Fibroblast of villous mesenchyme (primary cell): ENCODE results near the gene ALG1L2. TPM values are rescaled to one million over a fixed set of nuclear protein-coding genes. Genes with fewer than 3 reads are reported as not detected.
"Not testable (repeated sequence)": the region's sequence is repeated elsewhere in the genome, so short reads cannot be mapped to it uniquely, and the experiment has no call there.

Source experiments
- DNase-seq: peaks from one replicate; pipeline ENCODE4 v3.0.0-alpha.2; 2010; ENCODE audit warnings: low read depth
- H3K4me3 ChIP-seq: 2 replicates; pipeline ENCODE4 v1.5.1; 2011; ENCODE audit warnings: low read depth, mild to moderate bottlenecking, low read length
- total RNA-seq: library from RNA; depleted of rRNA; stranded (reverse); fragments of >200 nt; gene quantifications from 2 replicates; pipeline ENCODE4 v1.2.3, GENCODE V29; 2012
- TF ChIP-seq, protein P1 (sequence below): IDR thresholded peaks from 2 replicates; pipeline ENCODE4 v1.5.1; 2012; ENCODE audit warnings: low read depth, mild to moderate bottlenecking, low read length; ENCODE audit not compliant: insufficient read depth

The ALG1L2 gene
- total RNA-seq, 1 donor: 0.86 TPM

DNA sequence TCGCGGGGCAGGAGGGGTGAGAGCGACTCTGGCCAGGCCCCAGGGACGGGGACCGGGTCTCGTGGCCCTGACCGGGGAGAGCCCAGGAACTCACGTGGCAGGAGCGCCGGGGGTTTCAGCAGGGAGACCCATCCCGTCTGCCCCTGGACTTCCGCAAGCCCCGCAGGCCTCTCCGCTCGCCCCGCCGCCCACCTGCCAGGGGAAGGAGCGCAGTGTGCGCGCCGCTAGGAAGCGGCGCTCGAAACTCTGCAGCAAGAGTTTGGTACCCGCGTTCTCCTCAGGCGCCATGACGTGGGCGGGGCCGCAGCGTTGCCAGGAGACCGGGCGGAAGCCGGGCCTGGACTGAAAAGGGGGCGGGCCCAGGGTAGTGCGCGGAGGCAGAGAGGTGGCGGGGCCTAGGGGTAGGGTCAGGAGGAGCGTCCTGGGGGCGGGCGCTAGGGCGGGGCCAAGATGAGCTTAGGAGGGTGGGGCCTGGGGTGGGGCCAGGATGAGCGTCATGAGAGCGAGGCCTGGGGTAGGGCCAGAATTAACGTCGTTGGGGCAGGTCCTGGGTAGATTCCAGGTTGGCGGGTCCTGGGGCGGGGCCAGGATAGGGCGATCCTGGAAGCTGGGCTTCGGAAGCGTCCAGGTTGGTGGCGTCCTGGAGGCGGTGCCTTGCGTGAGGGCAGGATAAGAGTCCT lies 29.7 kb downstream of the ALG1L2 start:
- TF ChIP-seq, protein P1, sequence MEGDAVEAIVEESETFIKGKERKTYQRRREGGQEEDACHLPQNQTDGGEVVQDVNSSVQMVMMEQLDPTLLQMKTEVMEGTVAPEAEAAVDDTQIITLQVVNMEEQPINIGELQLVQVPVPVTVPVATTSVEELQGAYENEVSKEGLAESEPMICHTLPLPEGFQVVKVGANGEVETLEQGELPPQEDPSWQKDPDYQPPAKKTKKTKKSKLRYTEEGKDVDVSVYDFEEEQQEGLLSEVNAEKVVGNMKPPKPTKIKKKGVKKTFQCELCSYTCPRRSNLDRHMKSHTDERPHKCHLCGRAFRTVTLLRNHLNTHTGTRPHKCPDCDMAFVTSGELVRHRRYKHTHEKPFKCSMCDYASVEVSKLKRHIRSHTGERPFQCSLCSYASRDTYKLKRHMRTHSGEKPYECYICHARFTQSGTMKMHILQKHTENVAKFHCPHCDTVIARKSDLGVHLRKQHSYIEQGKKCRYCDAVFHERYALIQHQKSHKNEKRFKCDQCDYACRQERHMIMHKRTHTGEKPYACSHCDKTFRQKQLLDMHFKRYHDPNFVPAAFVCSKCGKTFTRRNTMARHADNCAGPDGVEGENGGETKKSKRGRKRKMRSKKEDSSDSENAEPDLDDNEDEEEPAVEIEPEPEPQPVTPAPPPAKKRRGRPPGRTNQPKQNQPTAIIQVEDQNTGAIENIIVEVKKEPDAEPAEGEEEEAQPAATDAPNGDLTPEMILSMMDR: no peak
- peak overlapping the region; percentile 73 for H3K4me3 ChIP-seq
- DNase-seq: peak; percentile 99

DNA sequence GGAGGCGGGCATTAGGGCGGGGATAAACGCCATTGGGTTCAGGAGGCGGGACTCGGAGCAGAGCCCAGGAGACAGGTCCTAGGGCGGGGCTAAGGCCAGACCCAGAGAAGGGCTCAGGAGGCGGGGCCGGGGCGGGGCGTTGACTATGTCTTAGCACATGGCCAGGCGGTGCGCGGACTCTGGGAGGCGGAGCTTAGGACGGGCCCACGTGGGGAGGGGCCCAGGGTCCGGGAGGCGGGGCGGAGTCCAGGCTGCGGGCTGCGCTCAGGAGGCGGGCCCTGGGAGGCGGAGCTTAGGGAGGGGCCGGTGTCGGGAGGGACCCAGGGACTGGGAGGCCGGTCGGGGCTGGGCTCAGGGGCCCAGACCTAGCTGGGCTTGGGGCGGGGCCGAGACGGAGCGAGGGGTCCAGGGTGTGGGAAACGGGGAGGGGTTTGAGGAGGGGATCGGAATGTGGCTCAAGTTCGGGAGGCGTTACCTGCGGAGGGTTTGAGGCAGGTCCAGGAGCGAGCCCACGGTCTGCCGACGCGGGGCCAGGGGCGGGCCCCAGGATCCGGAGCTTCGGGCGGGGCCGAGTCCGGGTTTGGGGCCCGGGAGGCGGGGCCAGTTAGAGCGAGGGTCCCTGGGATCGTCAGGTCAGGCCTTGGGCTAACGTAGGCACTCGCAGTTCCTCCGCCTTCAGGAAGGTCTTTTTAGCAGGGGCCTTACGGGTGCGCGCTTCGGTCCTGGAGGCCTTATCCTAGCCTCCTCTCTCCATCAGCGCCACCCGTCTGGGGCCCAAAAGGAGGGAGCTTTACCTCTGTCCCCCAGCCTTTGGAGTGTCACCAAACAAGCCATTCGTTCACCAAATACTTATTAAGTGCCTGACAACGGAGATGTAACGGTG lies 30.5 kb downstream of the ALG1L2 start:
- peak; percentile 96 for DNase-seq
- peak overlapping the region; percentile 59 for H3K4me3 ChIP-seq

DNA sequence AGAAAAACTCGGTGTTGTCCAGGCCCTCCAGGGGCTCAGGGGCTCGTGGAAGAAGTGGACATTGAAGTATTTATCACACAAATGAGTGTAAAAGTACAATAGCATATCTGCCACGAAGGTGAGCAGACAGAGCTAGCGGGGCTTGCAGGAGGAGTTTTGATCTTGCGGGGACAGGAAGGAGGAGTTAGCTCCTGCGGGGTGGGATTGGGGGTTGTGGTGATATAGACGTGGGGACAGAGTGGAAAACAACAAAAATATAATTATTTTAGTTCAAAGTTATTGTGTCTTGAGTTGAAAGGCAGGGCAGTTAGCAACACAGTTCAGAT lies 31.1 kb downstream of the ALG1L2 start:
- peak overlapping the region; percentile 59 for H3K4me3 ChIP-seq
- not testable (repeated sequence) for DNase-seq

DNA sequence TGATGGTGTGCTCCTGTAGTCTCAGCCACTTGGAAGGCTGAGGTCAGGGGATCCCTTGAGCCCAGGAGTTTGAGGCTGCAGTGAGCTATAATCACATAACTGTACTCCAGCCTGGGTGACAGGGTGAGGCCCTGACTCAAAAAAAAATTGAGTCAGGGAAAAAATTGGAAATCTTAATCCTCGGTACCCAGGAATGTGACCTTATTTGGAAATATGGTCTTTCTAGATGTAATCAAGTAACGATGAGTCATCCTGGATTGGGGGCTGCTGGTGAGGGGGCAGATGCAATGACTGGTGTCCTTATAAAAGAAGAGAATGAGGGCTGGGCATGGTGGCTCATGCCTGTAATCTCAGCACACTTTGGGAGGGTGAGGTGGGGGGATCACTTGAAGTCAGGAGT lies 33.8 kb downstream of the ALG1L2 start:
- not testable (repeated sequence) for H3K4me3 ChIP-seq, DNase-seq

DNA sequence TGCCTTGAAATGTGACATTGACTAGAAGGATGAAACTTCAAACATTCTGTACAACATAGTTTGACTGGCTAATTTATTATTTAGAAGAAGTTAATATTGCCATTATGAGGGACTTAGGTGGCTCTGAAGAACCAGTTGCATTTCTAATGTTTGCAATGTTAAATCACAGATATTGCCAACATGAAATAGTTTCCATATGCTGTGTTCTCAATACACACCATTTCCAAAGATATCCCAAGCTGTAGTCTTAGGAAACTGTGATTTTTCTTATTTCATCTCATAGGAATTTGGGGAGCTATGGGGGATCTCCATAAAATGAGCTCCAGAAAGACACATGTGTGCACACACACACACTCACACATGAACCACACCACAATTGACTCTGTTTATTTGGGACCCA lies 36.3 kb downstream of the ALG1L2 start:
- TF ChIP-seq, protein P1: no peak

DNA sequence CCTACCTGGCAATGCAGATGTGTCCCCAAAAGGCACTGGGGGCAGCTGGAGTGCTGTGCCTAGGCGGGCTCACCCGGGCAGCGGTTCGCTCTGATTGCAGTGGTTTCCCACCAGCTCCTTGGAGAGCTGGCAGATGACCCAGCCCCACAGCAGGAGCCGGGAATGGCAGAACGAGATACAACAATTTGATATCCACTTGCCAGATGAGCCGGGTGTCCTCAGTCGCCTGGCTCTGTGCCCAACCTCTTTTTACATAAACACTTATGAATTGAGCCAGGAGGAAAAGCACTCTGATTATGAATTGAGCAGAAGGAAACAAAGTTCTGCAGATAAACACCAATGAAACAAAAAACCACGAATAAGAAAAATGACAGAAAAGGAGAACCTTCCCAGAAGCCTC lies 38.2 kb downstream of the ALG1L2 start:
- peak; percentile 59 for DNase-seq

More for the DNA sequence above, 36.3 kb downstream of the ALG1L2 start:
- no peak overlapping the region for H3K4me3 ChIP-seq
- no peak for DNase-seq

DNA sequence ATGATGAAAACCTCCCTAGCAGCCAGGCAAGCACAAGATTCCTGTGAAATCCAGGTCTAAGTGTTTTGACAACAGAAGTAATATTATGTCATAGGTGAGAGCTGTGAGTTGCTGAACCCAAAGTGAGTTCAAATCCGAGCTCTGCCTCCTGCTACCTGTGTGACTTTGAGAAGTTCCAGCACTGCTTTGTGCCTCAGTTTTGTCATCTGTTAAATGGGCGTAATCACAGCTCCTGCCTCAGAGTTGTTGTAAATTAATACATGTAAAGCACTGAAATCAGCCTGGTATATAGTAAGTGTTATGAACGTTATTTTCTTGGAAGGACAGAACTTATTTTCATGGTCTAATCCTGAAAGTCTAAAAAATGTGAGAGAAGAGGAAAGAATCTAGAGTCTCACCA lies 38.7 kb downstream of the ALG1L2 start:
- not testable (repeated sequence) for H3K4me3 ChIP-seq, DNase-seq

More for the DNA sequence above, 38.2 kb downstream of the ALG1L2 start:
- not testable (repeated sequence) for H3K4me3 ChIP-seq

DNA sequence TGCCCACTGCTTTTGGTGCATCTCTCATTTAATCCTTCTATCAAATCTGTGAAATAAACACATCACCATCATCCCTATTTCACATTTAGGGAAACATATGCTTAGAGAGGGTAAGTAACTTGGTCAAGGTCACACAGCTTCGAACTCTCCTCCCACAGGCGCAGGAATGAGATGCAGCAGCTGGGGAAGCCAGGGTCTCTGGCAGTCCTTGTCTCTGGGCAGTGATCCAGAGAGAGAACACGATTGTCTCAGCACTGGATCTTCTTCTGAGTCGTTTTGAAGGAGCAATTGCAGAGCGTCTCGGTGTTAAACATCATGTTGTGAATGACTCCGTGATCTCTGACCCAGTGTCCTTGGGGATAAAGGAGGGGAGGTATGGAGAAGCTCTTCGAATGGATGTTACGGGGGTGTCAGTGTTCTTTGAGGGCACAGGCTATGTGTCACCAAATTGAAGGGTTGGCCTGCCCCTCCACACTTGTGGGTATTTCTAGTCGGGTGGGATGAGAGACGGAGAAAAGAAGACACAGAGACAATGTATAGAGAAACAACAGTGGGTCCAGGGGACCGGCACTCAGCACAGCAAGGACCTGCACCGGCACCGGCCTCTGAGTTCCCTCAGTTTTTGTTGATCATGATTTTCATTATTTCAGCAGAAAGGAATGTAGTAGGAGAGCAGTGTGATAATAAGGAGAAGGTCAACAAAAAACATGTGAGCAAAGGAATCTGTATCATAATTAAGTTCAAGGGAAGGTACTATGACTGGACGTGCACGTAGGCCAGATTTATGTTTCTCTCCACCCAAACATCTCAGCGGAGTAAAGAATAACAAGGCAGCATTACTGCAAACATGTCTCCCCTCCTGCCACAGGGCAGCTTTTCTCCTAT lies 41.5 kb downstream of the ALG1L2 start:
- DNase-seq: peak; percentile 59

DNA sequence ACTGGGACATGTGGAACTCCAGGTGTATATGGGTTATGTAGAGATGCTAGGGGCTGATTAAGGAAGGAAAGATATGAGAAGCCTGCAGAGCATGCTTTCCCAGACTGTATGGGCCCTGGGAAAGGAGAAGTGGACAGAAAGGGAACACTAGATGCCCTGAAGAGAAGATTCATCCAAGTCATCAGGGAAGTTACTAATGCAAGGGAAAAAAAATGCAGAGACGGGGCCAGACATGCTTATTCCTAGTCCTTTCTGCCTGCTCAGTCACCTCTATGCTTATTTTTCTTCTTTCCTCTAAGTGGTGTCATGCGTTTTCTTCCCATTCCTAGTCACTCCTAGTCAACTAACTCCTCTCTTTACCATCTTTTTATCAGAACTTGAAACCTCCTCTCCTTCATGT lies 43.8 kb downstream of the ALG1L2 start:
- not testable (repeated sequence) for DNase-seq, H3K4me3 ChIP-seq

More for the DNA sequence above, 41.5 kb downstream of the ALG1L2 start:
- H3K4me3 ChIP-seq: not testable (repeated sequence)

DNA sequence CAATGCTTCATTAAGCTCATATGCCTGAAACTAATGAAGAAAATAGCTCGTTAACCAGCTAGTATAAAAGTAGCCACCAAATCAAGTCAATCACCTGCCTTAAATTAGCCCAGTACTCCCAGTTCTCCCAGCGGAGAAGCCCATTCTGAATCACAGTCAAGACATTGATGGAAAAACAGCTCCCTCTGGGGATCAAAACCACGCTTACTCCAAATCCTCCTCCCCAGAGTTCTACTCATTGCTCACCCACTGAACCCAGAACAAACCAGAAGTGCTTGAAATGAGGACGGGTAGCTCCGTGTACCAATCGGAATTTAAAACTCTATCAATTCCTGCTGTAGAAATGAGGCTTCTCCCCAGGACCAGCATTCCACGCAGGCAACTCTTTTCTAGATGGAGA lies 54.7 kb downstream of the ALG1L2 start:
- peak; percentile 20 for DNase-seq
- TF ChIP-seq, protein P1: peak; percentile 24
- H3K4me3 ChIP-seq: not testable (repeated sequence)

DNA sequence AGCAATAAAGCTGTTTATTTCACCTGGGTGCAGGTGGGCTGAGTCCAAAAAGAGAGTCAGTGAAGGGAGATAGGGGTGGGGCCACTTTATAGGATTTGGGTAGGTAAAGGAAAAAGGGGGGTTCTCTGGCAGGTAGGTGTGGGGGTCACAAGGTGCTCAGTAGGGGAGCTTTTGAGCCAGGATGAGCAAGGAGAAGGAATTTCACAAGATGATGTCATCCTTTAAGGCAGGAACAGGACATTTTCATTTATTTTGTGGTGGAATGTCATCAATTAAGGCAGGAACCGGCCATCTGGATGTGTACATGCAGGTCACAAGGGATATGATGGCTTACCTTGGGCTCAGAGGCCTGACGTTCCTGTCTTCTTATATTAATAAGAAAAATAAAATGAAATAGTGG lies 56.1 kb downstream of the ALG1L2 start:
- H3K4me3 ChIP-seq, DNase-seq: not testable (repeated sequence)

DNA sequence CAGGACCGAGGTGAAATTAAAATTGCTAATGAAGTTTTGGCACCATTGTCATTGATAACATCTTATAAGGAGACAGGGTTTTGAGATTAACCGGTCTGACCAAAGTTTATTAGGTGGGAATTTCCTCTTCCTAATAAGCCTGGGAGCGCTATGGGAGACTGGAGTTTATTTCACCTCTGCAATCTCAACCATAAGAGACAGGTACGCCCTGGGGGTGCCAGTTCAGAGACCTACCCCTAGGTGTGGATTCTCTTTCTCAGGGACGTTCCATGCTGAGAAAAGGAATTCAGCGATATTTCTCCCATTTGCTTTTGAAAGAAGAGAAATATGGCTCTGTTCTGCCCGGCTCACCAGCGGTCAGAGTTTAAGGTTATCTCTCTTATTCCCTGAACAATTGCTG lies 57.4 kb downstream of the ALG1L2 start:
- H3K4me3 ChIP-seq, DNase-seq: not testable (repeated sequence)

DNA sequence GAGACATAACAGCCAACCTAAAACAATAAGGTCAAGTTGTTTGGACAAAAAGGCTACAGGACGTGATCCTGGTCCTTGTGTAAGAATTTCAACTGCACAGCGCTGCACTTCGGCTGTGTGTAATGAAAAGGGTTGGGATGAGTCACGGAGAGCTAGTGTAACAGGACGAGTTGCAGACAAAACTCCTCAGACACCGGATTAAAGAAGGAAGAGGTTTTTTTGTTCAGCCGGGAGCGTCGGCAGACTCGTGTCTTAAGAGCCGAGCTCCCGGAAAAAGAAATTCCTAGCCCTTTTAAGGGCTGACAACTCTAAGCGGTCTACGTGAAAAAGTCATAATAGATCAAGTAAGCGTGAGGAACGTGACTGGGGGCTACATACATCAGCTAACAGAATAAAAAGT lies 59.1 kb downstream of the ALG1L2 start:
- DNase-seq: peak; percentile 87
- H3K4me3 ChIP-seq: not testable (repeated sequence)
